Cardiac muscle cell (in vitro differentiated cells and primary cell): ENCODE results near the gene P2RX7. TPM values are rescaled to one million over a fixed set of nuclear protein-coding genes. Genes with fewer than 3 reads are reported as not detected.

Experiments used
- DNase-seq, 2 donors: peaks; one replicate each; pipeline versions ENCODE4 v3.0.0 to v3.0.0-alpha.2; 2010 to 2017; ENCODE audit warnings: low read depth in 1 of 2, low spot score in 1 of 2
- H3K27ac ChIP-seq: fragments of 200-600 bp; sonication (generic); 2 replicates; pipeline ENCODE4 v1.5.1; 2016
- H3K27me3 ChIP-seq: fragments of 200-600 bp; sonication (generic); 2 replicates; pipeline ENCODE4 v1.6.0; 2016; ENCODE audit warnings: control low read depth
- H3K36me3 ChIP-seq: fragments of 200-600 bp; sonication (generic); 2 replicates; pipeline ENCODE4 v1.5.1; 2016; ENCODE audit warnings: control low read depth
- H3K4me1 ChIP-seq: fragments of 200-600 bp; sonication (generic); 2 replicates; pipeline ENCODE4 v1.8.1; 2017; ENCODE audit warnings: low read depth, mild to moderate bottlenecking, mixed run types
- H3K4me3 ChIP-seq: fragments of 200-600 bp; sonication (generic); 2 replicates; pipeline ENCODE4 v1.5.1; 2016; ENCODE audit warnings: mild to moderate bottlenecking
- H3K9me3 ChIP-seq: fragments of 200-600 bp; sonication (generic); 2 replicates; pipeline ENCODE4 v1.5.1; 2017; ENCODE audit warnings: low read depth, mild to moderate bottlenecking, control low read depth
- polyA plus RNA-seq: library from polyadenylated mRNA; unstranded; fragments of >200 nt; fragmentation: Nextera tagmentation; extraction: Ambion mirVana; gene quantifications from 2 replicates; pipeline ENCODE4 v1.2.1, GENCODE V29; 2016
- total RNA-seq: library from RNA; depleted of rRNA; stranded (reverse); fragments of >200 nt; gene quantifications from 2 replicates; pipeline ENCODE4 v1.2.3, GENCODE V29; 2016
- TF ChIP-seq, protein P1 (sequence below): IDR thresholded peaks from 2 replicates; pipeline ENCODE4 v1.5.1; 2012; ENCODE audit warnings: low read depth, mild to moderate bottlenecking, low read length

P2RX7 gene
- total RNA-seq (0.03 and 0.14 TPM in 2 replicates), polyA plus RNA-seq (0.65 and 0.79 TPM in 2 replicates)

DNA sequence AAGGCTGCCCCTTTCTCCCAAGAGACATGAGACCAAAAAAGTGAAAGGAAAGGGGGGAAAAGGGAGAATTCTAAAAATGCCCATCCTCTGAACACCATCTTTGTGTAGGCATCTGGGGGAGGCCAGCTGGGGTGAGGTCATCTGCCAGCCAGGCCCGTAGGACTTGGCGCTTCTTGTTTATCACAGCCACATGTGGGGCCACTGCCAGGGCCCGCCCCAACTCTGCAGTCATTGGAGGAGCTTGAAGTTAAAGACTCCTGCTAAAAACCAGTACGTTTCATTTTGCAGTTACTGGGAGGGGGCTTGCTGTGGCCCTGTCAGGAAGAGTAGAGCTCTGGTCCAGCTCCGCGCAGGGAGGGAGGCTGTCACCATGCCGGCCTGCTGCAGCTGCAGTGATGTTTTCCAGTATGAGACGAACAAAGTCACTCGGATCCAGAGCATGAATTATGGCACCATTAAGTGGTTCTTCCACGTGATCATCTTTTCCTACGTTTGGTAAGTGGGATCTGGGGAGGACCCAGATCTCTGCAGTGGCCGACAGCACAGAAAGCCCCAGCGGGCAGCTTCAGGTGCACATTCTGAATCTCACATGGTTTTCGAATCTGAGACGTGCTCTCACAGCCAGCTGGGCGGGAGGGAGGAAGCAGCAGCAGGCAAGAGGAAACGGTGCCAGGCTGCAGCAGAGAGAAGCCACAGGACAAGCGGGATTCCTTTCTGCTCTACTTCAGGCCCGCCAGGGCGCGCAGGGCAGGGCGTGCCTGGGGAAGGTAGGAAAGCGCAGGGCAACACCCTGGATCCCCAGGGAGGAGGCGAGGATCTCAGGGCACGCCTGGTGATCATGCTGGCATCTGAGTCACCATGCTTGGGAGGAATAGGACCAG lies at the start of gene P2RX7:
TSS of gene P2RX7 (plus strand) at position 276 of the 881 bp plus-strand sequence. CDS start at position 371, 95 bp downstream.
- Histone ChIP-seq H3K36me3 (no peaks in the 10 kb centered on the region), H3K27me3 (no peaks in the 10 kb centered on the region), H3K9me3 (no peaks in the 10 kb centered on the region), H3K27ac (no peak within 1 kb of the TSS), H3K4me1 (no peaks in the 10 kb centered on the region), H3K4me3 (no peak within 1 kb of the TSS)
- DNase-seq: peak; percentile 39 to 63
- TF ChIP-seq, protein P1, sequence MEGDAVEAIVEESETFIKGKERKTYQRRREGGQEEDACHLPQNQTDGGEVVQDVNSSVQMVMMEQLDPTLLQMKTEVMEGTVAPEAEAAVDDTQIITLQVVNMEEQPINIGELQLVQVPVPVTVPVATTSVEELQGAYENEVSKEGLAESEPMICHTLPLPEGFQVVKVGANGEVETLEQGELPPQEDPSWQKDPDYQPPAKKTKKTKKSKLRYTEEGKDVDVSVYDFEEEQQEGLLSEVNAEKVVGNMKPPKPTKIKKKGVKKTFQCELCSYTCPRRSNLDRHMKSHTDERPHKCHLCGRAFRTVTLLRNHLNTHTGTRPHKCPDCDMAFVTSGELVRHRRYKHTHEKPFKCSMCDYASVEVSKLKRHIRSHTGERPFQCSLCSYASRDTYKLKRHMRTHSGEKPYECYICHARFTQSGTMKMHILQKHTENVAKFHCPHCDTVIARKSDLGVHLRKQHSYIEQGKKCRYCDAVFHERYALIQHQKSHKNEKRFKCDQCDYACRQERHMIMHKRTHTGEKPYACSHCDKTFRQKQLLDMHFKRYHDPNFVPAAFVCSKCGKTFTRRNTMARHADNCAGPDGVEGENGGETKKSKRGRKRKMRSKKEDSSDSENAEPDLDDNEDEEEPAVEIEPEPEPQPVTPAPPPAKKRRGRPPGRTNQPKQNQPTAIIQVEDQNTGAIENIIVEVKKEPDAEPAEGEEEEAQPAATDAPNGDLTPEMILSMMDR: no peak

DNA sequence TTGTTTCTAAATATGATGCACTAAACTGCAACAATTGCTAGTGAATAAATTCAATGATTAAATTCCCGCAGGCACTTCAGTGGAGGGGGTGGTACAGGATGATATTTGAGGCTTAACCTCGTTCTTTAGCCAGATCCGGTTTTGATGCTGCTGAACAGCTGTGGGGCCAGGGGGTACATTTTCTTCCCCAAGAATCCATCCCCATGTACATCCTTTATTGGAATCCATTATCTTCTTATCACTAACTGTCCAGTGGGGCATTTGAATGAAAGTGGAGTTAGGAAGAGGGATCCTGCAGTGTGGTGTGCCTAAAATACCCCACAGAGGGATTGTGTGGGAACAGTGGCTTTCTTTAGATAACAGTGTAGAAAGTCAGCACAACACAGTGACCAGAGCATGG lies 48.4 kb upstream of the P2RX7 start:
- no peaks in the 10 kb centered on the region for H3K27me3 ChIP-seq
- H3K4me3 ChIP-seq: no peak overlapping the region
- no peaks in the 10 kb centered on the region for H3K9me3 ChIP-seq
- H3K36me3 ChIP-seq: no peaks in the 10 kb centered on the region
- no peak overlapping the region for H3K27ac ChIP-seq
- no peak for DNase-seq
- TF ChIP-seq, protein P1: no peak
- H3K4me1 ChIP-seq: no peaks in the 10 kb centered on the region

DNA sequence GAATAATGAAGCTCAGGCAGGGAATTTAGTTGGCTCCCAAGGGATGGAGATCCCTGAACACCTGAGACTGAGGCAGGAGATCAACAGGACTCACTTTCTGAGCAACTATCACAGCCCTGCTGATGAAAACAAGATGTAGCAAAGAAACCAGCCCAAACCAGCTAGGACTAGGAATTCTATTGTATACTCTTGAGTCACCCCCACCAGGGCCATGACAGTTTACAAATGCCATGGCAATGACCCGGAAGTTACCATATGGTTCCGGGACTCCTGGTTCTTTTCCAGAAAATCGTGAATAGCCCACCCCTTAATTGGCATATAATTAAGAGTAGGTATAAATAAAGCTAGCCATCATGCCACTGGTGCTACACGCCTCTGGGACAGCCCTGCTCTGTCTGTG lies 47.6 kb upstream of the P2RX7 start:
- no peaks in the 10 kb centered on the region for H3K4me1 ChIP-seq
- no peaks in the 10 kb centered on the region for H3K27me3 ChIP-seq
- no peaks in the 10 kb centered on the region for H3K9me3 ChIP-seq
- DNase-seq: no peak
- H3K4me3 ChIP-seq: no peak overlapping the region
- no peak overlapping the region for H3K27ac ChIP-seq
- no peaks in the 10 kb centered on the region for H3K36me3 ChIP-seq
- TF ChIP-seq, protein P1: no peak

GRCh38 chr12:121085506-121086353 lies 46.9 kb upstream of the P2RX7 start:
- Histone ChIP-seq H3K4me3 (no peak overlapping the region), H3K9me3 (no peaks in the 10 kb centered on the region), H3K27ac (no peak overlapping the region), H3K27me3 (no peaks in the 10 kb centered on the region), H3K36me3 (no peaks in the 10 kb centered on the region), H3K4me1 (peaks cover 3% of the 10 kb centered on the region)
- TF ChIP-seq, protein P1: no peak
- no peak for DNase-seq

DNA sequence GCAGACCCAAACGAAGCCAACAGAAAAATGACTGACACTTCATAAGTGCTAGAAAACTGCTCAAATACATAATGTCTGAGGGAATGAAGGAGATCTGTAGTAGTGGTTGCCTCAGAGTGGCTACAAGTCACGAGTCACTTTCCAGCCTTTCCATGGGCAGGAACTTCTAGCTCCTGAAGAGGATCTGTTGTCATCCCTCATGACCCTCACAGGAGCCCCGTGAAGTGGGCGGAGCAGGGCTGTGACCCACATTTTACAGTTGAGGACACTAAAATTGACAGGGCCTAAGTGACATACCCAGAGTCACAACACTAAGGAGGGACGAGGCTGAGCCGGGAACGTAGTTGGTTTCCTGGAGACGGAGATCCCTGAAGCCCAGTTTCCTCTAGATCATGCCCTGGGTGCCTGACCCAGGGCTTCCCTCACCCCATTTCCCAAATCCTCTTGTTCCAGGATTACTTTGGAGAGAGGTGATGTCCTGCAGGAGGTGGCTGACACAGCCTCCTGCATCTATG lies 45.8 kb upstream of the P2RX7 start:
- DNase-seq: no peak
- TF ChIP-seq, protein P1: no peak

More for the DNA sequence above, 45.8 kb upstream of the P2RX7 start:
- no peaks in the 10 kb centered on the region for H3K27me3 ChIP-seq
- H3K4me1 ChIP-seq: peaks cover 5% of the 10 kb centered on the region
- H3K36me3 ChIP-seq: no peaks in the 10 kb centered on the region
- no peak overlapping the region for H3K4me3 ChIP-seq
- no peaks in the 10 kb centered on the region for H3K9me3 ChIP-seq
- no peak overlapping the region for H3K27ac ChIP-seq
